Lung microvascular endothelial cell (primary cell): ENCODE measurements around the gene POMC. TPM values are rescaled to one million over a fixed set of nuclear protein-coding genes. Genes with fewer than 3 reads are reported as not detected.
A peak's percentile ranks its signal among the peaks of the same experiment; 100 is the strongest.
"Not testable (repeated sequence)": the region's sequence is repeated elsewhere in the genome, so short reads cannot be mapped to it uniquely, and the experiment has no call there.

Source experiments
- DNase-seq, 2 donors: peaks; one replicate each; pipeline versions ENCODE4 v3.0.0 to v3.0.0-alpha.2; 2010; ENCODE audit warnings: low read depth in 2 of 2
- total RNA-seq: library from RNA; depleted of rRNA; stranded (reverse); fragments of >200 nt; gene quantifications from 2 replicates; pipeline ENCODE4 v1.2.1, GENCODE V29; 2014

Gene POMC
- total RNA-seq, 1 donor from 2014 or later, result 0.99 TPM

DNA sequence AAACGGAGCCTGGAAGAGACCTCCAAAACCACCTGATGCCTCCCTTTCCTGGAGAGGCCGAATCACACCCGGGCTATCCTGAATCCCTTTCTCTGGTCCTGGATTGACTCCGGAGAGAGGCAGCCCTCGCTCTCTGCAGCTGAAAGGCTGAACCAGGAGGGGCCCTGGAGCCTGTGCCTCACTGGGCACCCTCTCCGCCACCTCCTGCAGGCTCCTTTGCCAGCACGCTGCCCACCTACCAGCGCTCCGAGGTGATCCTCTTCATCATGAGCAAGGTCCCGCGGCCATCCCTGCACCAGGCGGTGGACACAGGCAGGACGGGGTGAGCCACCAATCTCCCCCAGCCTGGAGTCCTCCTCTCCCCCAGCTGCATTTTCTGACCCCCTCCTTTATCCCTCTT lies 35.7 kb downstream of the POMC start:
- no peak for DNase-seq

DNA sequence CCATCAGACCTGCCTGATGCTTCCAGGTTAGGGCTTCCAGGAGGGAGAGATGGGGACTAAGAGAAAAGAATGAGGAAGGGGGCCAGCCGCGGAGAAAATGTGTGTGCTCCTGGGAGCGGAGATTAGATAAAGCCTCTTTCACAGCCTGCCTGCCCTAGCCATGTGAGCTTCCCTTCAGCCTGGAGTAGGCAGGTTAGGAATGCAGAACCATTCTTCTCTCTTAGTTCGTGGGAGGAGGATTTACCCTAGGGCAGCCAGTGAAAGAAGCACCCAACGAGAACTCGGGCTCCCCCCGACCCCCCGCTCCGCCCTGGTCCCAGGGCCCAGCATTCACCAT lies 36.1 kb downstream of the POMC start:
- no peak for DNase-seq

DNA sequence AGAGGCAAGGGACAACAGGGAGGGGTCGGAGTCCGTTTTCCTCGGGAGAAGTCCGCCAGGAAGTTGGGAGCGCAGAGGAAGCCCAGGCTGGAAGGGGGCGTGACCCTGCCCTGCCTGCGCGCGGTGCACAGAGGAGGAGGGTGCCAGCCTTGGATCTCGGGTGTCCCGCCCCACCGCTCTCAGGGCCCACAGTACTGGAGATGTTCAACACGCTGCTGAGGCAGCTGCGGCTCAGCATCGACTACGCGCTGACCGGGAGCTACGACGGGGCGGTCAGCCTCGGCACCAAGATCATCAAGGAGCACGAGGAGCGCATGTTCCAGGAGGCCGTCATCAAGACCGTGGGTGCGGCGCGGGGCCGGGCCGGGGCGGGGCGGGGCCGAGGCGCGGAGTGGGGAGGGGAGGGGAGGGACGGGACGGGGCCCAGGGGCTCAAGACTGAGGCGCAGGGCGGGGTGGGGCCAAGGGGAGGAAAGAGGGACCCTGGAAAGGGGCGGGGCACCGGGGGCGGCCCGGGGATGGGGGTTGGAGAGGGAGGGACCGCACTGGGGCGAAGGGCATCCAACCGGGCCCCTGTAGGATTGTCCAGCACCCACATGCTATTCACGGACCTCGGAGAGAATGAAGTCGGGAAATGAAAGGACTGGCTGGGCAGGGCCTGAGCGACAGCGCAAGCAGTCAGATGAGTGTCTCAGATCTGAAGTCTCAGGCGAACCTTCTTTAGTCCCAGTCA lies 36.6 kb downstream of the POMC start:
- DNase-seq, result no peak

DNA sequence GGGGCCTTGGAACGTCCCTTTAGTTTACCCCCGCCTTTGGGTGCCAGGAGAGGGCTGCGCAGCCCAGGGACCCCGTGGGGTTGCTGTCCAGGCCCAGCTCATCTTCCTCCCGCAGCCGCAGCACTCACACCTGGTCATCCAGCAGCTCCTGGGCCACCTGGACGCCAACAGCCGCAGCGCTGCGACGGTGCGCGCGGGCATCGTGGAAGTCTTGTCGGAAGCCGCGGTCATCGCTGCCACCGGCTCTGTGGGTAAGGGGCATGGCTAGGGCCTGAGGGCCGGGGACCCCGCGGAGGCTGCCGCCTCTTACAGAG lies 37.2 kb downstream of the POMC start:
- DNase-seq, result no peak

DNA sequence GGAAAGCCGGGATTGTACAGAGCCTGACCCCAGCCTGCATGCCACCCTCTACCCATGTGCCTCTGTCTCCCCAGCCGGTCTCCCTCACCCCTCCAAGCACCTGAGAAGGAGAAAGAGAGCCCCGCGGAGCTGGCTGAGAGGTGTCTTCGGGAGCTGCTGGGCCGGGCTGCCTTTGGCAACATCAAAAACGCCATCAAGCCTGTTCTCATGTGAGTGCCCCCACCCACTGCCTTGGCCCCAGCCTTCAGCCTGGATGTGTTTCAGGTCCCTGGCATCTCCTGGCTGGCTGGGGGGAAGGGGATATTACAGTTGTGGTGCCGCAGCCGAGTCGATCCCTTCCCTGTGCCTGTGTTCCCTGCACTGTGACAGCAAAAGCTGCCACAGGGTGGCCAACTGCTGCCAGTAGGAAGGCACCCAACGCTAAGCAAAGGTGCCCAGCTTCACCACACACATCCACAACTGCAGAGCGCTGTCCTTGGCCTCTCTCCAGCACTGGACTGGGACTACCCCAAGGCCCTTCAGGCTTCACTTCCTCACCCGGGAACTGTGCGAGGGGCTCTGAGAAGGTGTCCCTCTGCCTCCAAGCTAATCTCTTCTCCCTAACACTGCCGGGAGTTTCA lies 38.4 kb downstream of the POMC start:
- no peak for DNase-seq

DNA sequence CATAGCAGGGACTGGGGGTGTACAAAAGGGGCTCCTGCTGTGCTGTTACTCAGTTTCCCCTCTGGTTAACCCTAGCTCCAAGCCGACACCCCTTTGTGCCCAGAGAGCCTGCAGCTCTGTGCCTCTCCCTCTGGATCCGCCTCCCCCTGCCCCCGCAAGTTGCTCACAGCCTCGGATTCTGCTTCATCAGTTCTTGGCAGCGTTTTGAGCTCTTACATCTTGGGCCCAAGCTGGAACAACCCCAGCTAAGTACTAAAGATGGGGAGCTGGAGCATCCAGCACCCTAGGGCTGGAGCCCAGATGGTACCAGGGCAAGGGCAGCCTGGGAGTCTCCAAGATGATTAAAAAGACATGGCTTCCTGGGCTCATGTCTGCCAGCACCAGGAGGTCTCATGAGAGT lies 40.7 kb downstream of the POMC start:
- DNase-seq, result no peak

DNA sequence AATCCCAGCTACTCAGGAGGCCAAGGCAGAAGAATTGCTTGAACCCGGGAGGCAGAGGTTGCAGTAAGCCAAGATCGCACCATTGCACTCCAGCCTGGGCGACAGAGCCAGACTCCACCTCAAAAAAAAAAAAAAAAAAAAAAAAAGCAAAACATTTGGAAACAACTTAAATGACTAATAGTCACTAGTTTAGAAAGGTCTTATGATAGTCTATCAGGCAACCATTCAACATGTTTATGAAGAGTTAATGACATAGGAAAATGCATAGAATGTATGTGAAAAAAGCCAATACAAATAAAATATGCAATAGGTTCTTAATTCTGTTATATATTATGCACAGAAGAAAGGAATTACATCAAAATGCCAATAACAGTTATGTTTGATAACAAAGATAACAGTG lies 41.3 kb downstream of the POMC start:
- not testable (repeated sequence) for DNase-seq

DNA sequence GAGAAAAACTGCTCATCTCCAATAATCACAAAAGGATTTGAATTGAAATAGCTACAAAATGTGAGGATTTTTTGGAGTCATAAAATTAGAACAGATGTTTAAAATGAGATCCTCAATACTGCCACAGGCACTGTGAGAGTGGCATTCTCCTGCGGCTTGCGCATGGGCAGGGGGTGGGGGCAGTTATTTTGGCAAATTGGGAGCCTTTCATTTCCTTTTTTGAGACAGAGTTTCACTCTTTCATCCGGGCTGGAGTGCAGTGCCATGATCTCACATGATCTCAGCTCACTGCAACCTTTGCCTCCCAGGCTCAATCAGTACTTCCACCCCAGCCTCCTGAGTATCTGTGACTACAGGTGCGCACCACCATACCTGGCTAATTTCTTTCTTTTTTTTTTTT lies 42.4 kb downstream of the POMC start:
- DNase-seq, result no peak

DNA sequence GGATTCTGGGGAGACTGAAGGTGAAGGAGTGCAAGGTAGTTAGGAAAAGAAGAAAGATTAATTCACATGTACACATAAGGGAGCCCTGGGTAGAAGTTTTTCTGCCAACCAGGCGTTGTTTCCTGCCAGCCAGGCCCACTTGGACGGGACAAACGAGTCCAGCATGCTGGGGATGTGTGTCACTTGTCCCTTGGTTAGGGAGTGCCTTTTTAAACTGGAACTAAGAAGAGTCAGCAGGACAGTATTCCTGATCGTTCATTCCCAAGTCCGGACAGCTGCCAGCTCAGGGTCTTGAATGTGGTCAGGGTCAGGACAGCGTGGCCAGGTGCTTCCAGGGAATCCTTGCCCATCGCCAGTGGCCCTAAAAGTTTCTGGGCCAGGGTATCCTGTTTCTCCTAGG lies 43.2 kb downstream of the POMC start:
- no peak for DNase-seq

DNA sequence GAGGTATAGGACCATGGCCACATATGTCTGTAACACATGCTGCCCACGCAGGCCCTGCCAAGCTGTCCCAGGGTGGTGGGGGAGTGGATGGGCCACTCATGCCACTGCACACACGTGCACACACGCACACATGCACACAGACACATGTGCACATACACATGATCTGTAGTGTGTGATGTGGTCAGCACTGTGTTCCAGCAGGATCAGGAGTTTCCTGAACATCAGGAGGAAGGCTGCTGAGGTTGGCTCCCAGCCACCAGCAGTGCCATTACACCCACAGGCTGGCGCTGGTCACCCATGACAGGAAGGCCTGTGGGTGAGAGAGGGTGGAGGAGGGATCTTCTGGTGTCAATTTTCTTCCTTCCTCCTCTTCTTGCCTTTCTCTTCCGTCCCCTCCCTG lies 44.7 kb downstream of the POMC start:
- peak in 1 of 2 donors; percentile 61 for DNase-seq

DNA sequence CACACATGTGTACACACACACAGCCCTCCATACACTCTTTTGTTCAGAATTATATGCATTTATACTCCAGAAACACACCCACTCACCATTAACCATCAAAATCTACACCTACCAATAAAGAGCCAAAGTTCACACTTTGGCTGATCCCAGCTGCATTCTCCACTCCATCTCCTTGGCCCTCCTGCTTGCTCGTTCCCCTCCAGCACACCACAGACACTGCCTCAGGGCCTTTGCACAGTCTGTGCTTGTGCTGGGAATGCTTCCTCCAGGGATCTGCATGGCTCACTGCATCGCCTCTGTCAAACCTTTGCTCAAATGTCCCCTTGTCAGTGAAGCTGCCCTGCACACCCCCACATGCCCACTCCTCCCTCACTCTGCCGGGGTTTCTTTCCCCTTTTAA lies 46.0 kb downstream of the POMC start:
- no peak for DNase-seq

DNA sequence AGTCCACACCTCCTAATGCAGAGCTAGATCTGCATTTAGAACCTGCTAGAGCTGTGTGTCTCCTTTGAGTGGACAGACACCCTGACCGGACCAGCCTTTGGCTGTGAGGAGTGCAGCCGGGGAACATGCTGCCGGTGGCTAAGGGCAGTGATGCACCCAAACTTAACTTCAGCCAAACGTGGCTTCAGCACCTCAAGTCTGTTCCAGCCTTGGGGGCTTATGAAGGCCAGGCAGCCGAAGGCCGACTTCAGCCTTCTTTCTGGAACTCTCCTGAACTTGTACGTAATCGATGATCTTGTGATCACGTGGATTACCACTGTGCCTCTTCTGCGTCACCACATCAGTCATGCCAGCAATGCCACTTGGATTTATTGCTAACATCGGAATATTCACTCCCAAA lies 49.1 kb downstream of the POMC start:
- DNase-seq, result no peak

DNA sequence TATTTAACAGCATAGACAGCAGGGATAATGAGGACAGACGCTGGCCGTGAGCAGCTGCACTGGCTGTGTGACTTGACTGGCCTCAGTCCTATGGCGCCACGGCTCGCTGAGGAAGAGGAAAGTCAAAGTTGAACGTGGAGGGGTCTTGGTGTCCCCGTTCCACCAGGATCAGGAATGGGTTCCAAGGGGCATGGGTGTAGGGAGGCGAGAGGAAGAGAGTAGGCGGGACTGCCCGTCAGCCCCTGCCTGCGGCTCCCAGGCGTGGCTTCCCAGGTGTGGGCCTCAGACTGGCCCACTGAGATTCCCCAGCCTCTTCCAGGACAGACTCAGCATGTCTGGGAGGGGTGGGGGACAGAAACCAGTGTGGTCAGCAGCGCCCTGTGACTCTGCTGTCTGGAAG lies 51.4 kb downstream of the POMC start:
- no peak for DNase-seq

DNA sequence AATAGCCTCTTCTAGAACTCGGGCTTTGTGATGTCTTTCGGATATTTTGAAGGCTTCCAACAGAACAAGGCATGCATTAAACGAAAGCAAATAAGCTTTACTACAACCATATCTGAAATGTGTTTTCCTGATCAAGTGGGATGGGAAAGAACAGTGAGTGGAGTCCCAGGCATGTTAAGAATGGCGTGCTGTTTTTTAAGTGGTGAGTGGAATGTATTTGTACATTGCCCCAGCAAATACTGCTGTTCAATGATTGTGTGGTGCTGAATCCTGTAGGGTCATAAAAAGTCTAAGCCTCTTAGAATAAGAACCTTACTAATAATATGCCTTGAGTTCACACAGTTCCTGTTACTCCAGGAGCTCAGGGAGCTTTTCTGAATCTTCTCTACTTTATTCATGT lies 52.5 kb downstream of the POMC start:
- no peak for DNase-seq

DNA sequence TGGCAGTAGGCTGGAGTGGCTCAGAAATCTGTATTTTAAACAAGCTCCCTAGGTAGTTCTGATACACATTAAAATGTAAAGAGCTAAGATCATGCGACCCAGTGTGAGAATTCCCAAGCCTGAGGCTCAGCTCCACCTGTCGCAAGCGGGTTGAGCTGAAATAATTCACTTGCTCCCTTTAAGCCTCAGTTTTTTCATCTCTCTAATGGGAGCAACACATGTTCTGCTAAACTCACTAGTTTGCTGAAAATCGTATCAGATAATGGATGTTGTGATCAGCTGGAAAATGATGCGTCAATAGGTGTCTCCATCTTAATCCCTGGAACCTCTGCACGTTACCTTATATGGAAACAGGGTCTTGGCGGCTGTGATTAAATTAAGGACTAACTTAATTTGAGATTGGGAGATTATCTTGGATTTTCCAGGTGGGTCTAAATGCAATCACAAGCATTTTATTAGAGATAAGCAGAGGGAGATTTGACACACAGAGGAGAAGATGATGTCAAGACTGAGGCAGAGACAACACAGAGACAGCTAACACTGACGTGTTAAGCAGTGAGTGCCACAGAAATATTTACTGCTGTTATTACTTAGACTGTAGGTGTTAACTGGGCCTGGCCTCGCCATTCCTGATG lies 53.0 kb downstream of the POMC start:
- no peak for DNase-seq

DNA sequence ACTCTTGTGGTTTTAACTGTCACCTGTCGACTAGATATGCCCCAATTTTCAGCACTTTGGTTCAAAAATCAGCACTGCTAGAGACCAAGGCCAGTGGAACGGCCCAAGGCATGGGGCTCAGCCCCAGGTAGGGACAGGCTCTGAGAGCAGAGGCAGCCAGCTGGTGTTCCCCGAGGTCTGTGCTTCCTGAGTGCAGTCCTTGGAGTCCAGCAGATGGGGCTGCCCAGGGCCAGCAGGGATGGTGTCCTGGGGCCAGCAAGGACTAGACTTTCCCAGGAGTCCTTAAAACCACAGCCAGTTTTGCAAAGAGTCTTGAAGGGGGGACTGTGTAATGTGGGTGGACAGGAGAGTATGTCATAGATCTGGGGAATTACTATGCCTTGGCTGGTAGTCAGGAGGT lies 56.3 kb downstream of the POMC start:
- no peak for DNase-seq

Other genes with a start within 250 kb of the POMC start
- gene ADCY3, start 248.3 kb downstream of the POMC start, total RNA-seq, result 5.2 and 15.5 TPM in 2 replicates
- 0.87 and 1.6 TPM in 2 replicates for gene DNAJC27, start 196.6 kb downstream of the POMC start, total RNA-seq
- gene EFR3B, start 126.5 kb downstream of the POMC start, total RNA-seq, result 0.65 and 1.4 TPM in 2 replicates
- 31.6 and 43.8 TPM in 2 replicates for gene DNMT3A, start 173.3 kb upstream of the POMC start, total RNA-seq